Fibroblast of pulmonary artery (primary cell): Measurements from ENCODE around the gene EIF5A.

Source experiments
- DNase-seq: peaks from one replicate; pipeline ENCODE4 v3.0.0-alpha.2; 2010; ENCODE audit warnings: low read depth
- H3K4me3 ChIP-seq: replicated peaks from 2 replicates; pipeline ENCODE4 v1.5.1; 2011; ENCODE audit warnings: low read depth, mild to moderate bottlenecking, control low read depth, low read length, moderate library complexity
- TF ChIP-seq, protein P1 (sequence below): IDR thresholded peaks from 2 replicates; pipeline ENCODE4 v1.5.1; 2011; ENCODE audit warnings: mild to moderate bottlenecking, control low read depth, low read length, inconsistent platforms; ENCODE audit errors: missing control alignments

Gene EIF5A

DNA sequence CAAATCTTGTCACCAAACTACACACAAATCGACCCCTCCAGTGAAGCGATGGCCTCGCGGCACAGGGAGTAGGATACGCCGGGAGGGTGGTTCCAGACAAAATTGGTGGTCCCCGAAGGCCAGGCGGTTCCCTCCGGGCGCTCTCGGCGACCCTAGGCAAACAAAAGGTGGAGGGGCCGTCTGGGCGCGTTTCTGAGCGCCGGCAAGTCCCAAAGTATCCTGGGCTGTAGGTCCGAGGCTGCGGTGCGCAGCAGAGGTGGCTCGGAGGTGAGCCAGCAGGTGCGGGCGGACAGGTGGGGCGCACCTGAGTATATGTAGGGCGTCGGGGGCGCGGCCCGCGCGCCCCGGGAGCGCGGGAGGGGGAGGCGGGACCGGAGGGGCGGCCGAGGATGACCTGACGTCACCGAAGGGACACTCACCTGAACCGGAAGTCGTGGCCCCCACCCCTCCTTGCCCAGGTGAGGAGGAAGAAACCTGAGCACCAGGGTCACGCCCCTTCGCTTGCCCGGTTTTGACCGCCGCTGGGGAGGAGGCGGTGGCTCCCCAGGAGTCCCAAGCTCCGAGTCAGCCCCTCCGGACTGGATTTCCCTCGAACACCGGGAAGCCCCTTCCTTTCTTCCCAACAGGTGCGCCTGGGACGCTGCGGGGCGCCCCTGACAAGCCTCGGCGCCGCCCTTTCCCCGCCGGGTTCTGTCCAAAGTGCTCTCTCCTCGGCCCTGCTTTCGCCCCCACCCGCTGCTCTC lies 45.1 kb upstream of the EIF5A start, which contains the start of gene CLDN7:
Gene CLDN7, minus strand, starts transcription at position 287 of the 743 bp plus-strand sequence. CDS start 435 bp downstream, outside the sequence.
- peak within 1 kb of the TSS; percentile 40 for H3K4me3 ChIP-seq
- TF ChIP-seq, protein P1, sequence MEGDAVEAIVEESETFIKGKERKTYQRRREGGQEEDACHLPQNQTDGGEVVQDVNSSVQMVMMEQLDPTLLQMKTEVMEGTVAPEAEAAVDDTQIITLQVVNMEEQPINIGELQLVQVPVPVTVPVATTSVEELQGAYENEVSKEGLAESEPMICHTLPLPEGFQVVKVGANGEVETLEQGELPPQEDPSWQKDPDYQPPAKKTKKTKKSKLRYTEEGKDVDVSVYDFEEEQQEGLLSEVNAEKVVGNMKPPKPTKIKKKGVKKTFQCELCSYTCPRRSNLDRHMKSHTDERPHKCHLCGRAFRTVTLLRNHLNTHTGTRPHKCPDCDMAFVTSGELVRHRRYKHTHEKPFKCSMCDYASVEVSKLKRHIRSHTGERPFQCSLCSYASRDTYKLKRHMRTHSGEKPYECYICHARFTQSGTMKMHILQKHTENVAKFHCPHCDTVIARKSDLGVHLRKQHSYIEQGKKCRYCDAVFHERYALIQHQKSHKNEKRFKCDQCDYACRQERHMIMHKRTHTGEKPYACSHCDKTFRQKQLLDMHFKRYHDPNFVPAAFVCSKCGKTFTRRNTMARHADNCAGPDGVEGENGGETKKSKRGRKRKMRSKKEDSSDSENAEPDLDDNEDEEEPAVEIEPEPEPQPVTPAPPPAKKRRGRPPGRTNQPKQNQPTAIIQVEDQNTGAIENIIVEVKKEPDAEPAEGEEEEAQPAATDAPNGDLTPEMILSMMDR: no peak
- no peak for DNase-seq

DNA sequence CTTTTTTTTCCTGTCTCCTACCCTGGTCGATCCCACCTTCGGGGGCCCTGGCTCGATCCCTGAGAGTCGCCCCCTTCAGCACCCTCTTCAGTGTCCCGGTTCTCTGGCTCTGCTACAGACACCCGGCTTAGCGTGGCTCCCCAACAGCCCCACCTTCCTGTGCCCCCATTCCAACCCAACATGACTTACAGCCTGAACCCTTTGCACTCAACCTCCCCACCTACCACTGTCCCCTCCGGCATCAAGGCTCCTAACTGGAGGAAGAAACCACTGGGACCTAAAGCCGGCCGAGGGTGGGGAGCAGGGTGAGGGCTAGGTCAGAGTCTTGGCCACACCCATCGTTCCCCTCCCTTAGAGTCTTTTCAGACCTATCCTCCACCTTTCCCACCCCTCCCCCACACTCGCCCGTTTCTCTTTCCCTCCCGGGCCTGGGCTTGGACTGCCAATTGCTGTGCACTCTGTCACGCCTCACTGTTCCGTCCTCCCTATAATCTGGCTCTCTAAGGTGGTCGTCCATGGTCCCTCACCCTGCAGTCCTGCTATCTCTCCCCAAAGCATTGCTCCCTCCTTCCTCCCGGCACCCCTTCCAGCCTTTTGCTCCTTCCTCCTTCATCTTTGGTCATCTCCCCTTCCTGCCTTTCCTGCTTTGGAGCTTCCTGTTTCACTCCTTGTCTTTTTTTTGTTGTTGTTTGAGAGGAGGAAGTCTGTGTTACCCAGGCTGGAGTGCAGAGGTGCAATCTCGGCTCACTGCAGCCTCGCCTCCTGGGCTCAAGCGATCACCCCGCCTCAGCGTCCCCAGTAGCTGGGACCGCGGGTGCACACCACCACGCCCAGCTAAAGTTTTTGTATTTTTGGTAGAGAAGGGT lies 44.3 kb upstream of the EIF5A start:
- TF ChIP-seq, protein P1: no peak
- no peak for DNase-seq
- peak overlapping the region; percentile 19 for H3K4me3 ChIP-seq

DNA sequence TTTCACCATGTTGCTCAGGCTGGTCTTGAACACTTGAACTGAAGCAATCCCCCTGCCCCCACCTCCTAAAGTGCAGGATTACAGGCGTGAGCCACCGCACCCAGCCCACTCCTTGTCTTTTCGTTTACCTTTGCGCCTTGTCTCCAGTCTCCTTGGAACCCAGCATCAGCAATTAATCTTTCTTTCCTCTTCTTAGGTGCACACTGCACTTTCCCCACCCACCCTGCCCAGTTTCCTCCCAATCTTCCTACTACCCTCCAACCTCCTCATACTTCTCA lies 43.7 kb upstream of the EIF5A start:
- DNase-seq: no peak
- no peak overlapping the region for H3K4me3 ChIP-seq
- TF ChIP-seq, protein P1: no peak

DNA sequence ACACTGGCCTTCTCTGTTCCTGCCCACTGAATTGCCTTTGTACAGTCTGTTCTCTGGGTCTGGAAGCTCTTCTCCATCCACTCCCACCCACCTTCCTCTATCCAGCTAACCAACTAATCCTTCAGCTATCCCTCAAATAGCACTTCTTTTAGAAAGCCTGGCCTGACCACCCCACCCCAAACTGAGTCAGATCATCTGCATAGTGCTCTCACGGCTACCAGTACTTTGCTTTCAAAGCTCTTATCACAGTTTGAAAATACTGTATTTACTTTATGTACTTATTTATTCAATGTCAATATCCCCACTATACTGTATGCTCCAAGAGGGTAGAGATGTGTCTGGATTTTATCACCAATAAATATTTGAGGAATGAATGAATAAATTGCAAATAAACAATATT lies 40.6 kb upstream of the EIF5A start:
- TF ChIP-seq, protein P1: no peak
- H3K4me3 ChIP-seq: no peak overlapping the region
- no peak for DNase-seq

DNA sequence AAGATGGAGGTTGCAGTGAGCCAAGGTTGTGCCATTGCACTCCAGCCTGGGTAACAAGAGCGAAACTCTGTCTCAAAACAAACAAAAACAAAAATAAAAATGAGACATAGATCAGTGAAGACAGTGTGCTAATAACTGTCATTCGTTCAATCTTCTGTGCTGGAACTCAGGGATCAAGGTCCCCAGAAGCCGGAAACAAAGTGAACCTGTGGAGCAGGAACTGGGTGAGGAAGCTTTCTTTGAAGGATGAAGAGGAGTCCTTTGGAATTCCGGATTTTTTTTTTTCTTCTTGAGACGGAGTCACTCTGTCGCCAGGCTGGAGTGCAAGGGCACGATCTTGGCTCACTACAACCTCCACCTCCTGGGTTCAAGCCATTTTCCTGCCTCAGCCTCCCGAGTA lies 28.0 kb upstream of the EIF5A start:
- H3K4me3 ChIP-seq: no peak overlapping the region
- DNase-seq: no peak
- TF ChIP-seq, protein P1: no peak

DNA sequence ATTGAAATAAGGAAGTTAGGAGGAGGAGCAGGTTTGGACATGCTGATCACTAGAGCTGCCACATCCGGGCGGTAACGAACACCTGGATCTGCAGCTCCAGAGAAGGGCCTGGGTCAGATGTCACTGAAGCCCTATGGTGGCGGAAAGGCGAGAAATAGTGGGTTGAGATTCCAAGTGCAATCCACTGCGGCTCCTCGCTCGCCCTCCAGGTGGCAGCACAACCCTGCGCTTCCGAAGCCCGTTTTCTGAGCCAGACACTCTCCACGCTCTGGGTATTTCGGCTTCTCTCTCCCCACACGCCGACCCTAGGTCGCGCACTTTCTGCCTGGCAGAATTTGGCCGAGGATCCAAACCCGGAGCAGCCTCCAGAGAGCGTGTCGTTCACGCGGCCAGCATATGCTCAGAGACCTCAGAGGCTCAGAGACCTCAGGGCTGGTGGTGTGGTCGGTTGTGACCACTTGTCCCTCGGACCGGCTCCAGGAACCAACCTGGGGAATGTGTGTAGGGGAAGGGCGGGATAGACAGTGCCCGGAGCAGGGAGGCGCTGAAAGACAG lies 26.8 kb upstream of the EIF5A start:
- TF ChIP-seq, protein P1: peak; percentile 97
- peak overlapping the region; percentile 51 for H3K4me3 ChIP-seq
- DNase-seq: peak; percentile 84
